ENCODE measurements around the gene SIGLEC7.
"Not testable (repeated sequence)": the region's sequence is repeated elsewhere in the genome, so short reads cannot be mapped to it uniquely, and the experiment has no call there.

The SIGLEC7 gene

GRCh38 chr19:51139299-51140014 lies 2.6 kb upstream of the SIGLEC7 start:
- no peak for DNase-seq (ENCODE audit: low spot score)

- DNase-seq (ENCODE audit: low spot score) = no peak
Measured at GRCh38 chr19:51140441-51140840, 1.7 kb upstream of the SIGLEC7 start.

DNA sequence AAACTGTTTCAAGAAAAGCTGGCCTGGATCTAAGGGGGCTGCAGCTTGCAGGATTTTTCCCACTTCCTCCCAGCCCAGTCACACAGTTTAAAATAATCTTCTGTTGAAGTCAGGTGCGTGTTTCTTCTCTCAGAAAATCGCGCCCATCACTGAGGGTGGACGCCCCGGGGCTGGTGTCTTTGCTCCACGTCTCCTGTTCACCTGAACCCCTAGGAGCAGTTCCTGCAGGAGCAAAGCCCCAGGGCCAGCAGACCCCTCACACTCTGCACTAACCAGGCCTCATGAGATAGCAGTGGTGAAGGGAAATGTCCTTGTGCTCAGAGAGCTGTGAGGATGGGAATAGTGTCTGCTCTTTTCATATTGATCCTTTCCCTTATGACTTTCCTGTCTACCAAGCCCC lies 920 bp upstream of the SIGLEC7 start:
- no peak for DNase-seq (ENCODE audit: low spot score)

GRCh38 chr19:51142809-51143475 lies 841 bp downstream of the SIGLEC7 start:
- DNase-seq (ENCODE audit: low spot score) = not testable (repeated sequence)

- no peak for DNase-seq (ENCODE audit: low spot score)
Measured at GRCh38 chr19:51143486-51143885, 1.4 kb downstream of the SIGLEC7 start.

- no peak for DNase-seq (ENCODE audit: low spot score)
Measured at GRCh38 chr19:51144482-51145045, 2.5 kb downstream of the SIGLEC7 start.

DNA sequence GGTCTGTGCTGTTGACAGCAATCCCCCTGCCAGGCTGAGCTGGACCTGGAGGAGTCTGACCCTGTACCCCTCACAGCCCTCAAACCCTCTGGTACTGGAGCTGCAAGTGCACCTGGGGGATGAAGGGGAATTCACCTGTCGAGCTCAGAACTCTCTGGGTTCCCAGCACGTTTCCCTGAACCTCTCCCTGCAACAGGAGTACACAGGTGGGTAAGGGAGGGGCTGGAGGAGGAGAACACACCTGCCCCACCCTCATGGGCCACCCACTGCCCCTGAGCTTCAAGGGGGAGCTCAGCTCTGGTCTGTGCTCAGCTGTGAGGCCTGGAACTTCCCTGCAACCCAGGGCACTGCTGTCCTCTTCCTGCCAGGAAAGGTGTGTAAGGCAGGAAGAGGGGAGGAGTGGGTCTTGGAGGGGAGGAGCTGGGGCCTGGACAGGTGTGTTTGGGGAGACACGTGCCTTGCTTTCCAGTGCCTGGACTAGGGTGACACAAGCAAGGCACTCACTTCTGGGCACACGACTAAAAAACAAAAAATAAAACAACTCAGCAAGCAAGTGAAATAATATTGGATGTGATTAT lies 3.9 kb downstream of the SIGLEC7 start:
- DNase-seq (ENCODE audit: low spot score) = no peak

- no peak for DNase-seq (ENCODE audit: low spot score)
Measured at GRCh38 chr19:51146751-51147150, 4.7 kb downstream of the SIGLEC7 start.

DNA sequence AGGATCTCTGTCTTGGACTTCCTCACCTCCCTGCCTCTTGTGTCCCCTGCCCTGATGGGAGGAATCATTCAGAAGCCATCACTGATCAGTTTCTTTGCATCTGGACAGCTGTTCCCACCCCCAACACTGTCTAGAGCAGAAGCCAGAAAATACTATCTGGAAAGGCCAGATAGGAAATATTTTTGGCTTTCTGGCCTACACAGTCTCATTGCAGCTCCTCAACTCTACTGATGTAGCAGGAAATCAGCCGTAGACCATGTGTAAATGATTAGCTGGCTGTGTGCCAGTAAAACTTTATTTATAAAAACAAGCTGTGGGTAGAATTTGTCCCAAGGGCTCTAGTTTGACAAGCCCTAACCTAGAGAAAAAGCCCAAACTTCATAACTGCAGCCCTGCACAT lies 5.6 kb downstream of the SIGLEC7 start:
- DNase-seq (ENCODE audit: low spot score) = no peak

DNA sequence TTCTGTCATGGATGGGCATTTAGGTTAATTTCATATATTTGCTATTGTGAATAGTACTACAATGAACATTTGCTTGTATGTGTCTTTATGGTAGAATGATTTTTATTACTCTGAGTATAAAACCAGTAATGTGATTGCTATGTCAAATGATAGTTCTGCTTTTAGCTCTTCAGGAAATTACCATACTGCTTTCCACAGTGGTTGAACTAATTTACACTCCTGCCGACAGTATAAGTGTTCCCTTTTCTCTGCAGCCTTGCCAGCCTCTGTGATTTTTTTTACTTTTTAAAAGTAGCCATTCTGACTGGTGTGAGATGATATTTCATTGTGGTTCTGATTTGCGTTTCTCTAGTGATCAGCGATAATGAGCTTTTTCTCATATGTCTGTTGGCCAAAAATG lies 6.5 kb downstream of the SIGLEC7 start:
- DNase-seq (ENCODE audit: low spot score) = no peak

DNA sequence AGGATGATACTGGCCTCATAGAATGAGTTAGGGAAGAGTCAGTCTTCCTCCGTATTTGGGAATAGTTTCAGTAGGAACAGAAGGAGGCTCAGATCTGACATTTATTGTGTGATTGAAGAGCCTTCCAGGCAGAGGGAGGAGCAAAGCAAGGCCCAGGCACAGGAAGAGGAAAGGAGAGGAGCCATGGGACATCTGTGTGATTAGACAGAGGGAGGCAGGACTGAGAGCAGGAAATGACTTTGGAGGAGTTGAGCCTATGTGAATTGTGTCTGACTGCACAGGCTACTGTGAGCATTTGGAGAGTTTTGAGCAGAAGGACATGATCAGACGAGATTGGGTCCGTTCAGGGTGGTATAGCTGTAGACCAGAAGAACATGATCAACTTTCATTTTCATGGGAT lies 8.5 kb downstream of the SIGLEC7 start:
- no peak for DNase-seq (ENCODE audit: low spot score)

GRCh38 chr19:51156710-51157109 lies 14.6 kb downstream of the SIGLEC7 start:
- no peak for DNase-seq (ENCODE audit: low spot score)

GRCh38 chr19:51157265-51157664 lies 15.2 kb downstream of the SIGLEC7 start:
- no peak for DNase-seq (ENCODE audit: low spot score)

- peak; percentile 51 for DNase-seq (ENCODE audit: low spot score)
Measured at GRCh38 chr19:51158474-51159129, 16.5 kb downstream of the SIGLEC7 start.

GRCh38 chr19:51159656-51160055 lies 17.6 kb downstream of the SIGLEC7 start:
- no peak for DNase-seq (ENCODE audit: low spot score)

DNA sequence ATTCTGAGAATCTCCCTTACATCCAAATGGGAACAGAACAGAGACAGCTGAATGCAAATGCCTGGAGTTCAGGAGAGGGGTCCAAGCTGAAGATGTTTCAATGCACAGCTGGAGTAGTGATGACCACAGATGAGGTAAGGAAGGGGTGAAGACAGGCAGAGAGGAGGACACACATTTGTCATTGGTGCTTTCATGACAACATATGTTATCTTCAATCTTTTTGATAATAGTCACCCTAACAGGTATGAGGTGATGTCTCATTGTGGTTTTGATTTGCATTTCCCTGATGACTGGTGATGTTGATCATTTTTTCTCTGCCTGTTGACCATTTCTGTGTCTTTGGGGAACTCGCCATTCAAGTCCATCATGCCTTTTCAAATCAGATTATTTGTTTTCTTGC lies 19.2 kb downstream of the SIGLEC7 start:
- DNase-seq (ENCODE audit: low spot score) = no peak

DNA sequence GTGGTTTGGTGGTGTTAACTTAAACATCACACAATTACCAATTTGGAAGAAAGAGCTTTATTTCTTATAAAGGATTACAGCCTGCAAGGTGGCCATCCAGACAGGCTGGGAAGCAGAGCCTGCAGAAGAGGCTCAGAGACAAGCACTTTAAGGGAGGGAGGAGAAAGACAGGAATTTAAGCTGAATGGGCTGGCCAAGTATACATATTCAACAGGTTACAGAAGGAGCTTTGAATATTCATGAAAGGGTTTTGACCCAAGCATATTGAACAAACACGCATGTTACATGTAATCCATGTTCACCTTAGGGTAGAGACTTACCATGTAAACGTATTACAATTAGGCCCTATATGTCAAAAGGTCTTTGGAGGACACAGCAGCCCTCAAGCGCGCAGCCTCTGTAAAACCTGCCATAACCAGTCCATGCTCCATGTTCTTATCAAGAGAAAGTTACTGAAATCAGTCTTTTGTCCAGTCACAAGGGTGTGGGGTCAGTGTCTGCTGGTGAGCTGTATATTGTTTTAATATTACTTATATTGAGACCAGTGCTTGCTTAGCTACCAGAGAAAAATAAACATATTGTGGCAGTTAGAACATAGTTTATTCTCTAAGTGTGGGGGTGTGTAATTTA lies 19.9 kb downstream of the SIGLEC7 start:
- DNase-seq (ENCODE audit: low spot score) = no peak

DNA sequence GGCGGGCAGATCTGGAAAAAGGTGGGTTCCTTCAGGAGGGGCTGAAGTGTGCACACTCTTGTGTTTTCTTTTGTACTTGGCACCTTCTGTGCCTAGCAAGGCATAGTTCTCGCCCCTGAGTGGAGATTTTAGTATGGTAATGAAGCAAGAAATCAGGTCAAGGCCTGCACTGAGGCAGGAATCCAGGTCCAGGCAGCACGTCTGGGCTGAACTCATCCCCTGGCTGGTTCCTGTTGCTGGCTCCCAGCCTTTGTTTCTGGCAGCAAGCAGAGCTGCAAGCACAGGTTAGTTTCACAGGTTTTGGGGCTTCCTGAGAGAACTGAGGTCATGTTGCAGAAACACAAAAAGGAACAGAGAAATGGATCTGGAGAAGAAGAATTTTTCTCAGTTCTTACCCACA lies 21.2 kb downstream of the SIGLEC7 start:
- no peak for DNase-seq (ENCODE audit: low spot score)

DNA sequence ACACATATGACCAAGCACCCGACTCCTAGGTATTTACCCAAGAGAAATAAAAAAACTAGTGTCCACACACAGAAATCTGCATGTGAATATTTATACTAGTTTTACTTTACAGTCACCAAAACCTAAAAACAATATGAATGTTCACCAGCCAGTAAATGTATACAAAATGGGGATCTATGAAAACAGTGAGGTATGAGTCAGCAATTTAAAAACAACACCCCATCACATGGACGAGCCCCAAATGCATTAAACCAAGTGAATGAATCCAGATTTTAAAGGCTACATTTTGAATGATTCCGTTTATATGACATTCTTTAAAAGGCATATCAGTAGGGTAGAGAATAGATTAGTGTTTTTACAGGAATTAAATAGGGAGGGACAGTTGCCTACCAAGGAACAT lies 22.1 kb downstream of the SIGLEC7 start:
- no peak for DNase-seq (ENCODE audit: low spot score)

DNA sequence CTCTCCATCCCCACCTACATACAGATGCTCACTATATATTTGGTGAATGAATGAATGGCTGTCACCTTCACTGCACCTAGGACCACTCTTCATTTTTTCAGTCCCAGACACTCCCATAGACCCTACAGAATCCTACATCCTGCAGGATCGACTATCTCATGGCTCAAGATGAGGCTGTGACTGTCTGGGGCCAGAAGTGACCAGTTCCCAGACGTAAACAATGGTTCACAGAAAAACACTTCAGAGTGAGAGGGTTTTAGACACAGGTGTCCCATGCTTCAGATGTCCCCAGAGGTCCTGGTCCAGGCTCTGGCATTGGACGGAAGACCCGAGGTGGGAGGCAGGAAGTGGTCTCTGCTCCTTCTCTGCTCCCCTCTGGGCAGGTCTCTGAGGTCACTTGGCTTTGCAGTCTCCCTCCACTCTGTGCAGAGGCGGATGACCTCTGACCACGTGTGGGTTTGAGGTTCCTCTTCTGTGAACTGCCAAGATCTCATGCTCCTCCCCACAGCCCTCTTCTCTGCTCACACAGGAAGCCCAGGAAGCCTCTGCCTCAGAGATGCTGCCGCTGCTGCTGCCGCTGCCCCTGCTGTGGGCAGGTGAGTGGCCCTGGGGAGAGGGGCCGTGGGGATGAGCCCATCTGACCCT lies 24.9 kb downstream of the SIGLEC7 start:
- no peak for DNase-seq (ENCODE audit: low spot score)

GRCh38 chr19:51168564-51169282 lies 26.6 kb downstream of the SIGLEC7 start:
- no peak for DNase-seq (ENCODE audit: low spot score)

Data from SW480 (cell line).